Measurements from ENCODE around the gene FHIT. TPM values are rescaled to one million over a fixed set of nuclear protein-coding genes. Genes with fewer than 3 reads are reported as not detected.

The FHIT gene
- total RNA-seq, 4 donors from 2014 or later = 8.8 to 35.6 (median 12.6) TPM

DNA sequence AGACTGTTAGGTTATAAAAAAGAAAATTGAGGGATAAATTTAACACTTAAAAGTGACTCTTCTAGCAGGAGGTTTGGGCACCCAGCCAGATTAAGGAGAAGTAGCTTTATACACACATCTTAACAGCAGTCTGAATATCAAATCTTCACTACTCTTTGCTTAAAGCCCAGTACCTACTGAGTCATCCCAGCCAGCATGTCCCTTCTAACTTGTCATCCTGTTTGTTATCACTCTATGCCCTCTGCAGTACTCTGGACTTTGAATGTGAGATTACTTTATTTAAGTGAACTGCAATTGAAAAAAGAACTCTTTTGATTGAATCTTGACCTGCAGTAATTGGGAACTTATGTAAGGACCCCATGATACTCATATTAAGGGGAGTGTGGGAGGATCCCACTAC lies 77.6 kb downstream of the FHIT start:
- Histone ChIP-seq H3K9me3 (no peaks in the 10 kb centered on the region), H3K4me3 (no peak overlapping the region), H3K4me1 (no peaks in the 10 kb centered on the region), H3K27me3 (no peaks in the 10 kb centered on the region), H3K36me3 (no peaks in the 10 kb centered on the region), H3K27ac (no peak overlapping the region)
- TF ChIP-seq POLR2A (IDR thresholded peaks at IDR 0.05) (no peak), EP300 (IDR thresholded peaks at IDR 0.05) (no peak), POLR2AphosphoS5 (IDR thresholded peaks at IDR 0.05) (no peak)
- TF ChIP-seq, protein P1, sequence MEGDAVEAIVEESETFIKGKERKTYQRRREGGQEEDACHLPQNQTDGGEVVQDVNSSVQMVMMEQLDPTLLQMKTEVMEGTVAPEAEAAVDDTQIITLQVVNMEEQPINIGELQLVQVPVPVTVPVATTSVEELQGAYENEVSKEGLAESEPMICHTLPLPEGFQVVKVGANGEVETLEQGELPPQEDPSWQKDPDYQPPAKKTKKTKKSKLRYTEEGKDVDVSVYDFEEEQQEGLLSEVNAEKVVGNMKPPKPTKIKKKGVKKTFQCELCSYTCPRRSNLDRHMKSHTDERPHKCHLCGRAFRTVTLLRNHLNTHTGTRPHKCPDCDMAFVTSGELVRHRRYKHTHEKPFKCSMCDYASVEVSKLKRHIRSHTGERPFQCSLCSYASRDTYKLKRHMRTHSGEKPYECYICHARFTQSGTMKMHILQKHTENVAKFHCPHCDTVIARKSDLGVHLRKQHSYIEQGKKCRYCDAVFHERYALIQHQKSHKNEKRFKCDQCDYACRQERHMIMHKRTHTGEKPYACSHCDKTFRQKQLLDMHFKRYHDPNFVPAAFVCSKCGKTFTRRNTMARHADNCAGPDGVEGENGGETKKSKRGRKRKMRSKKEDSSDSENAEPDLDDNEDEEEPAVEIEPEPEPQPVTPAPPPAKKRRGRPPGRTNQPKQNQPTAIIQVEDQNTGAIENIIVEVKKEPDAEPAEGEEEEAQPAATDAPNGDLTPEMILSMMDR (IDR thresholded peaks at IDR 0.05) = no peak
- DNase-seq (ENCODE audit: low spot score in 2 of 2) = no peak

DNA sequence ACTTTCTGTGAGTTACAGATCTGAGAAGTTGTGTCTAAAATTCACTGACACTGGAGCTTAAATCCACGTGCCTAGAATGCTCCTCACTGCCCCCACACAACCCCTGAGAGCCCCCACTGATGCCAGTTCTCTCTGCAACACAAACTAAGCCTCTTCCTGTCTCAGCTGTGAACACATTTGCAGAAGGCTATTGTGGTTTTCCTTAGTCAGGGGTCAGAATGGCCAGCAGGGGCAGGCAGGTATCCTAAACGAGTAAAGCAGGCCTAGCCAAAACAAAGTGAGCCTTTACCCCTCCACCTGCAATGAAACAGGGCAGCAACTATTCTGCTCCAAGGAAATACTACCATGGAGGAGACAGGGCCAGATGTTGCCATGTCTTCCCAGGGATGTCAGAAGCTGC lies 78.6 kb downstream of the FHIT start:
- H3K27me3 ChIP-seq = no peaks in the 10 kb centered on the region
- no peak overlapping the region for H3K4me3 ChIP-seq
- TF ChIP-seq EP300 (IDR thresholded peaks at IDR 0.05) (no peak), POLR2AphosphoS5 (IDR thresholded peaks at IDR 0.05) (no peak), POLR2A (IDR thresholded peaks at IDR 0.05) (no peak)
- TF ChIP-seq, protein P1 (IDR thresholded peaks at IDR 0.05) = no peak
- H3K27ac ChIP-seq = no peak overlapping the region
- no peaks in the 10 kb centered on the region for H3K9me3 ChIP-seq
- no peaks in the 10 kb centered on the region for H3K36me3 ChIP-seq
- H3K4me1 ChIP-seq = no peaks in the 10 kb centered on the region
- no peak for DNase-seq (ENCODE audit: low spot score in 2 of 2)
- WGBS = 20% methylated on average over 2 of the region's 2 CpGs

DNA sequence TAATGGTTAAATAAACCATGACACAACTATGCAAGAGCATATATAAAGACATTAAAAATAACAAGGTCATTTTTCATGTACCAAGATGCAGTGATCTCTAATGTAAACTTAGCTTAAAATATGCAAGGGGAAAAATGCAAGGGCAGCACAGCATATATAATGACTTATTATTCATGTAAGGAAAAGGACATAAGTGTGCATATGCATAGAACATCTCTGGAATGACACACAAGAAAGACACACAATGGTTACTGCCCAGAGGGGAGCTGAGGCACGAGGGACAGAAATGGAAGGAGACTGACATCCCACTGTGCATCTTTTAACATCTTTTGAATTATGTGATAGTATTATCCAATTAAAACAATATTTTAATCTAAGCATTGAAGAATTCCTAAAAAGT lies 79.0 kb downstream of the FHIT start:
- no peaks in the 10 kb centered on the region for H3K27me3 ChIP-seq
- no peaks in the 10 kb centered on the region for H3K9me3 ChIP-seq
- TF ChIP-seq POLR2AphosphoS5 (IDR thresholded peaks at IDR 0.05) = no peak
- TF ChIP-seq EP300 (IDR thresholded peaks at IDR 0.05) = no peak
- TF ChIP-seq POLR2A (IDR thresholded peaks at IDR 0.05) = no peak
- TF ChIP-seq, protein P1 (IDR thresholded peaks at IDR 0.05) = no peak
- 91% methylated on average over 1 of the region's 1 CpG for WGBS
- no peaks in the 10 kb centered on the region for H3K4me1 ChIP-seq
- no peak for DNase-seq (ENCODE audit: low spot score in 2 of 2)
- H3K27ac ChIP-seq = no peak overlapping the region
- no peaks in the 10 kb centered on the region for H3K36me3 ChIP-seq
- H3K4me3 ChIP-seq = no peak overlapping the region

DNA sequence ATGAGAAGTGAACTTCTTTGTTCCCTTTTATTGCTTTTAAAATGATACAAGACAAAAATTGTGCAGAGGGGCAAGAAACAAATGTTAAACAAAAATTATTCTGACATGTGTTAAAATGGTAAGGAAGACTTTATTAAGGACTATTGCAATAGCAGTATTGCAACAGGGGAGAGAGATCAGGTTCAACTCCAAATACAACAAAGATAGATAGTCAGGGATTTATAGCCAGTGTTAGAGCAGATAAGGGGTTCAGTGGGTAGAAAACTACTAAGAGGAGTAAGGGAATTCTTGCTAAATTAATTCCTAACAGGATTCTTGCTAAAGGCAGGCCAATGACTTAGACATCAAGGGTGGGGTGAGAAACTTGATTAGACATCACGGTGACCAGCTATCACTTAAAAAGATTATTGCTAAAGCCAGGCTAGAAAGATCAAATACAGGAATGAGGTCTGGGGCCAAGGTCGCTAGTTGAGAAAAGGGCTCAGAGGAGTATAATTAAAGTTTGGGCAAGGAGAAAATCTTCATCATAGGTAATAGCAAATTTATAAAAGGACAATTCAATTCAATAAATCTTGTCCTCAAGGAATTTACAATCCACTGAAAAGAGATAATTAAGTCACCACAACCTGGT lies 81.5 kb downstream of the FHIT start:
- TF ChIP-seq POLR2AphosphoS5 (IDR thresholded peaks at IDR 0.05) (no peak), EP300 (IDR thresholded peaks at IDR 0.05) (no peak), POLR2A (IDR thresholded peaks at IDR 0.05) (no peak)
- TF ChIP-seq, protein P1 (IDR thresholded peaks at IDR 0.05) = no peak
- no peaks in the 10 kb centered on the region for H3K4me1 ChIP-seq
- no peaks in the 10 kb centered on the region for H3K27me3 ChIP-seq
- WGBS = 88% methylated on average over 2 of the region's 2 CpGs
- DNase-seq (ENCODE audit: low spot score in 2 of 2) = no peak
- H3K9me3 ChIP-seq = no peaks in the 10 kb centered on the region
- no peaks in the 10 kb centered on the region for H3K36me3 ChIP-seq
- H3K27ac ChIP-seq = no peak overlapping the region
- H3K4me3 ChIP-seq = no peak overlapping the region

DNA sequence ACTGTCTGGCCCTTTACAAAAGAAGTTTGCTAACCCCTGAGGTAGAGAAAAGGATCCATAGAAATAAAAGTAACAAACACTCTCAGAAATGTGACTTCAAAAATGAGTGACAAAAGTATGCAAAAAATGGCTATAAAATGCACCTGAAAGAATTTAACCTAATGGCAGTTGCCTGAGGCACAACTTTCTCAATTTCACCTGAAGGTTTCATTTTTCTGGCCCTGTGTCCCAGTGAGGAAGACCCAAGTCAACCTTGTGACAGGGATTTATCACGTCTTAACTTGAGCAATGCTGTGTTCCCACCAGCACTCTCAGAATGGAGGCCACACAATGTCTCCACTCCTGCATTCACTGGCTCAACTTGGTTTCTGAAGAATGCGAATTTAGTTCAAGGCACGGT lies 83.0 kb downstream of the FHIT start:
- no peaks in the 10 kb centered on the region for H3K36me3 ChIP-seq
- TF ChIP-seq POLR2AphosphoS5 (IDR thresholded peaks at IDR 0.05) (no peak), POLR2A (IDR thresholded peaks at IDR 0.05) (no peak), EP300 (IDR thresholded peaks at IDR 0.05) (no peak)
- TF ChIP-seq, protein P1 (IDR thresholded peaks at IDR 0.05) = no peak
- no peaks in the 10 kb centered on the region for H3K4me1 ChIP-seq
- no peaks in the 10 kb centered on the region for H3K27me3 ChIP-seq
- no peak overlapping the region for H3K27ac ChIP-seq
- no peaks in the 10 kb centered on the region for H3K9me3 ChIP-seq
- 92% methylated on average over 3 of the region's 3 CpGs for WGBS
- H3K4me3 ChIP-seq = no peak overlapping the region
- no peak for DNase-seq (ENCODE audit: low spot score in 2 of 2)

All from suprapubic skin (tissue), 4 donors.